GM18511 (cell line): ENCODE results near the gene IFT122.
"Not testable (repeated sequence)": the region's sequence is repeated elsewhere in the genome, so short reads cannot be mapped to it uniquely, and the experiment has no call there.

ENCODE experiments used
- ATAC-seq: cut with Tn5 transposase; IDR thresholded peaks from one replicate; pipeline ENCODE4 v1.9.1; 2021; ENCODE audit warnings: mild to moderate bottlenecking, moderate library complexity; ENCODE audit not compliant: unreplicated experiment

Gene IFT122

DNA sequence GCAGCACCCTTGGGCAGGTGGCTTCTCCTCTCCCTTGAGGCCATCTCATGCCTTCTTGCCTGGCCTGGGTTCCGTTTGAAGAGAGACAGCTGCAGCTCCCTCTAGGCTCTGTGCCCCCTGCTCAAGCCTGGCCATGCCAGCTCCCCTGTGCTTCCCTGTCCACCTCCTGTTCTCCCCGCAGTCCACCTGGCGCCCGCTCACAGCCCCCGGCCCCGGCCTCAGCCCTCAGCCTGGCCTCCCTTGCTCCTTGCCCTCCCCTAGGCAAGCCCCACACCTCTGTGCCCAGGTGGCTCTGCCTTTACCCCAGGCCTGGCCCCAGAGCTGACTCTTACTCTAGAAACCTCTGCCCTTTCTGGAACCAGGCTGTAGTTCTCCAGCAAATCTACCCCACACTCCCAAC is 74.5 kb downstream of the IFT122 start:
- no peak for ATAC-seq

DNA sequence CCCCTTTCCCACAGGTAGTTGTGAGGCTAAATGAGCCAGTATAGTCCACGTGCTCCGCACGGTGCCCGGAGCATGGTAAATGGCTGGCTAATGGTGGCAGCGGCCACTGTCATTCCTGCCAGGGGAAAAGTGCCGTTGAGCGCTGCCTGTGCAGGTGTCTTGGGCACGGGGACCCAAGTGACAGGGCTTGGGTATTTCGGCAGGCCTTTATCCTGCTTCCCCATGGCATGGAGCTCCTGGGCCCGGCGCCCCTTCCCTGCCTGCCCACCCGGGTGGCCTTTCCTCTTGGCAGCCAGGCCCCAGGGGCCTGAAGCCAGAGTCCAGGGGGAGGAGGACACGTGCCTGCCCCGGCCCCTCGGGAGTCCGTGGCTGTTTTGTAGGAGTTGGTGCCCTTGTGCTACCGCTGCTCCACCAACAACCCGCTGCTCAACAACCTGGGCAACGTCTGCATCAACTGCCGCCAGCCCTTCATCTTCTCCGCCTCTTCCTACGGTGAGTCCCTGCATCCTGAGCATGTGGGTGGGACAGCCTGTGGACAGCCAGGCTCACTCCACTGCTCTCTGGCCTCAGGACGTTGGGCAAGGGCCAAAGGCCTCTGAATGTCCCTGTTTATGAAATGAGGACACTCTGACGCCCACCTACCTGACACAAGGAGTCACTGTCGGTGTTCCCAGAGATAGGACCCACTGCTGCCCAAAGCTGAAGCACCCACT is 75.2 kb downstream of the IFT122 start:
- not testable (repeated sequence) for ATAC-seq

DNA sequence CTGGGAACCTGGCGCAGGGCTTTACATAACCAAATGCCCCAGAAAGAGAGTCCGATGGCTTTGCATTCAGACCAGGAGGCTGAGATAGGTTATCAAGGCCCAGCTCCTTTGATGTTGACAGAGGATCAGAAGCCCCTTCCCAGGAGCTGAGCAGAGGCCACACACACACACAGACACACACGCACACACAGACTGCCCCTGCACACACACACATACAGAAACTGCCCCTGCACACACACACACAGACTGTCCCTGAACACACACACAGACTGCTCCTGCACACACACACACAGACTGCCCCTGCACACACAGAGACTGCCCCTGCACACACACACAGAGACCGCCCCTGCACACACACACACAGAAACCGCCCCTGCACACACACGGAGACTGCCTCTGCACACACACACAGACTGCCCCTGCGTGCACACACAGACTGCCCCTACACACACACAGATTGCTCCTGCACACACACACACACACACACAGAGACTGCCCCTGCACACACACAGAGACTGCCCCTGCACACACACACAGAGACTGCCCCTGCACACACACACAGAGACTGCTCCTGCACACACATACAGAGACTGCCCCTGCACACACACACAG is 75.9 kb downstream of the IFT122 start:
- not testable (repeated sequence) for ATAC-seq

DNA sequence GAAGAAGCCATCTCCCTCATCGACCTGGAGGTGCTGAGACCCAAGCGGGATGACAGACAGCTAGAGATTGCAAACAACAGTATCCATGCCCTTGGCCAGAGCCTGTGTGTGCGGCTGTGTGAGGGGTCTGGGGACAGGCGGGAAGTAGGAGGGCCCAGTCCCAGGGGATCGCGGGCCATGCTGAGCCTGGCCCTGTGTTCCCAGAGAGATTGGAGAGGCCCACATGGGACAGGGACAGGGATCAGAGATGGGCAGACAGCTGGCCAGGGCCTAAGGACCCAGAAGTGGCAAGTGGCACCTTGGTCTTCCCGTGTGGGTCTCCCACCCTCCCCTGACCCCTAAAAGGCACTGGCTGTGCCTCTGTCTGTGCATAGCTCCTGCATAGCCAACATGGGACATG is 77.5 kb downstream of the IFT122 start:
- no peak for ATAC-seq

- ATAC-seq: no peak
Observed at GRCh38 chr3:129518038-129518561, 78.1 kb downstream of the IFT122 start.

DNA sequence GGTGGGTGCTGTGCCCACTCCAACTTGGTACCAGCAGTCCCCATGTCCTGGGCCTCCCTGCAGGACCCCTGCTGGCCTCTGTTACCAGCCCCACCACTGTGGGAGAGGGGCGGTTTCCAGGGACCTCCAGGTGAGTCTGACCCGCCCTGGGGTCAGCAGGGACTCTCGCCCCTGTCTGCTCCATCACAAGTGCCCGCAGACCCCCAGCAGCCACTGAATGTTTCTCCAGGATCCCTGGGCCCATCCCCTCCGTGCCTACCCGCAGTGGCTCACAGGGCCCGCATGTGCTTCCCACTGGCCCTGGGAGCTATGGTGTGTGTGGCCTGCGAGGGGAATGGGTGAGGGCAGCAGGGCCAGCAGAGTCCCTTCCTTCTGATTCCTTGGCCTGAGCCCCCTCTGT is 78.6 kb downstream of the IFT122 start:
- no peak for ATAC-seq

DNA sequence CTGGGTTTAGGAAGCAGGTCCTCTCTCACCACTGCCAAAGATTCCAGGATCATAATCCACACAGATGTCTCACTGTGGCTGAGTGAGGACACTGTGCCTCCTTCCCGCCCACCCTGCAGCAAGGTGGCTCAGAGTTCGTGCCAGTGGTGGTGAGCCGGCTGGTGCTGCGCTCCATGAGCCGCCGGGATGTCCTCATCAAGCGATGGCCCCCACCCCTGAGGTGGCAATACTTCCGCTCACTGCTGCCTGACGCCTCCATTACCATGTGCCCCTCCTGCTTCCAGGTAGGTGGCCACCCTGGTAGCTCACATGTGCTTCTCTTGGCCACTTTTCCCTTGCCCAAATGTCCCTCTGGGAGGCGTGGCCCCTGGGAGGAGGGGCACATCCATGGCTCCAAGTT is 79.4 kb downstream of the IFT122 start:
- ATAC-seq: no peak

GRCh38 chr3:129519896-129520715 is 80.1 kb downstream of the IFT122 start:
- ATAC-seq: no peak

DNA sequence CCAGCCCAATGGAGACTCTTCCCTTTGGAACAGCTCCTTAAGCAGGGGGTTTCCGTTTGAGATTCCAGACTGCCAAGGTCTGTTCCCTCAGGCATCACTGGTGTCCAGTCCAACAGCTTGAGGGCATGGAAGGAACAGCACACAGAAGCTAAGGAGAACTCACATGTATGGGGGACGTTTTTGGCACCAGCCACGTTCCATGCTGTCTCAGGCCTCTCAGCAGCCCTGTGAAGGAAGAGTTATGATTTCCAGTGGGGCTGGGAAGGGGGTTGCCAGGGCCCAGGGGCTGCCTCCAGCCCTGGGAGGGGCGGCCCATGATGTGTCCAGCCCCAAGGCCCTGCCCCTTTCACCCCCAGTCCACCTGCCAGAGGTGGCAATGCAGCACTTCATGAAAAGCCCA is 80.9 kb downstream of the IFT122 start:
- no peak for ATAC-seq

DNA sequence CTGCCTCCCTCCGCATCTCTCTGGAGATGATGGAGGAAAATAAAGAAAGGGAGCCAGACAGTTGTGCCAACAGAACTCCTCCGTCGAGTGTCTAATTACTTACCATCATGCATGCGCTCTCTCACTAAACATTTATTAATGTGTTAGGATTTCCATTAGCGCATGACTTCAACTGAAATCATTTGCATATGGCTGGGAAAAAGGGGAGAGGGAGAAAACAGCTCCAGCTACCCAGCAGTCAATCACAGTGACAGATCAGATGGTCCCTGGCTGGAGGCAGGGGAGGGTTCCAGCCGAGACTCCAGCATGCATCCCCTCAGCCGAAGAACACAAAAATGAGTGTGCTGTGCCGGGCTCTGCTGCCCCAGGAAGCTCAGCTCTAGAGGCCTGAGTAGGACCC is 81.6 kb downstream of the IFT122 start:
- ATAC-seq: no peak

DNA sequence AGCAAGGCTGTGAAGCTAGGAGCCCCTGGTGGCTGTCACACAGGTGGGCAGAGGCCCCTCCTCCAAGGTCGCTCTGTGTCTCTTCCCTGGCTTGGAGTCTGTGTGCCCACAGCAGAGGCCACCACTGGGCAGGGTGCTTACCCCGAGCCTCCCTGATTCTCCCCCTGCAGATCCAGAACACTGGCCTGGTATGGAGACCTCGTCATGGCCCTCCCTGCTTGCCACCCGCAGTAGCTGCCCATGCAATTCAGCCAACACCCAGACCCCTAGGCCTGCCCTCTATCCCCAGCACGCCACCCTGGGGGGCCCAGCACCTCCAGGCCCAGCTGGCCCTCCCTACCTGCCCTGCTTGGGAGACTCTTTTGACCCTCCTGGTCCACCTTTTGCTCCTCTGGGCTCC is 82.9 kb downstream of the IFT122 start:
- ATAC-seq: no peak

DNA sequence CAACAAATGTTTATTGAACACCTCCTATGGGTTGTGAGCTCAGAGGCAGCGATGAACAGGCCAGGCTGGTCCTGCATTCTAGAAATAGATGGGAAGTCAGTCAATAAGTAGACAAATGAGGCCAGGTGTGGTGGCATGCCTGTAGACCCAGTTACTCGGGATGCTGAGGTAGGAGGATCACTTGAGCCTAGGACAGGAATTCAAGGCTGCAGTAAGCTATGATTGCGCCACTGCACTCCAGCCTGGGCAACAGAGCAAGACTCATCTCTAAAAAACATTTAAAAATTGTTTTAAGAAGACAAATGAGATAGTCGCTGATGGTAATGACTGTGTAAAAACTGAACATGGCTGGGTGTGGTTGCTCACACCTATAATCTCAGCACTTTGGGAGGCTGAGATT is 84.1 kb downstream of the IFT122 start:
- ATAC-seq: no peak

- ATAC-seq: no peak
Observed at GRCh38 chr3:129525341-129525968, 85.4 kb downstream of the IFT122 start.

DNA sequence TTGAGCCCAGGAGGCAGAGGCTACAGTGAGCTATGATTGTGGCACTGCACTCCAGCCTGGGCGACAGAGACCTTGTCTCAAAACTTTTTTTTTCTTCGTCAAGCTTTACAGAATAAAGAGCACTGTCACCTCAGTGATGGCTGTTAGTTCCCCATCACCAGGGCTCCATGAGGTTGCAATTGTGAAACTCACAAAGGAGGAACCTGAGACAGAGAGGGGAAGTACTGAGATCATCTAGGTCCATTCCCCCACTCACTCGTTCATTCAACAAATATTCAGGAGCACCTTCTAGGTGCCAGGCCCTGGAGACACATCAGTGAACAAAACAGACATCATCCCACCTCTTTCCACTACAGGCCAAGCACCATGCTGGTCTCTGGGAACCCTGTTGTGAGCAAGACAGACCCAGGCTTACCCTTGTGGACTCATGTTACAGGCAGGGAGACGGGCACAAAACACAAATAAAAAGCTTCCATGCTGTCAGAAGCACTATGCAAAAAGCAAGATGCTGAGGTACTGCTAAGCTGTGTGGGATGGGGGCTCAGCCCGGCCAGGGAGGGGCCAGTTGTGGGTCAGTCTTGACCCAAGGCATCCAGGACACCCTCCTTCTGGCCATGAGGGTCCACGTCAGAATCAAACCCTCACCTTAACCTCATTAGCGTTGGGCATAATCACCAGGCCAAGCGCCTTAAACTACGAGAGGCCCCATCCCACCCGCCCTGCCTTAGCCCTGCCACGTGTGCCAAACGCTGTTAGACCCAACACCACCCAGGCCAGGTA is 86.3 kb downstream of the IFT122 start:
- ATAC-seq: peak; percentile 98

DNA sequence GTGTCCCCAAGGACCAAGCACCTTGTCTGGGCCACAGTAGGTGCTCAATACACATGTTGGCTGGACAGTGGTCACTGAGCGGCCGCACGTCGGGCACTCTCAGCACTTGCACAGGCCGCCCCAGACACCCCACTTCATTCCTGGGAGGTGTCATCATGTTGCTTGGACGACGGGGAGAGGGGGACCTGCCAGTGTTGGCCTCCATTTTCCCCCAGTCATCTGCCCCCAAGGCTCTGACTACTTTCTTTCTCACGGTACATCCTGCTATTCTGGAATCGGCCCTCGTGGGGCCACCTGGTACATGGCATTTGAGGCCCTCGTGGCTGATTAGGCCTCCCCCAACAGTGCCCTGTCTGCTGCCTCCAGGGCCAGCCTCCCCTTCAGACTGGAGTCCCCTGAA is 87.2 kb downstream of the IFT122 start:
- no peak for ATAC-seq

DNA sequence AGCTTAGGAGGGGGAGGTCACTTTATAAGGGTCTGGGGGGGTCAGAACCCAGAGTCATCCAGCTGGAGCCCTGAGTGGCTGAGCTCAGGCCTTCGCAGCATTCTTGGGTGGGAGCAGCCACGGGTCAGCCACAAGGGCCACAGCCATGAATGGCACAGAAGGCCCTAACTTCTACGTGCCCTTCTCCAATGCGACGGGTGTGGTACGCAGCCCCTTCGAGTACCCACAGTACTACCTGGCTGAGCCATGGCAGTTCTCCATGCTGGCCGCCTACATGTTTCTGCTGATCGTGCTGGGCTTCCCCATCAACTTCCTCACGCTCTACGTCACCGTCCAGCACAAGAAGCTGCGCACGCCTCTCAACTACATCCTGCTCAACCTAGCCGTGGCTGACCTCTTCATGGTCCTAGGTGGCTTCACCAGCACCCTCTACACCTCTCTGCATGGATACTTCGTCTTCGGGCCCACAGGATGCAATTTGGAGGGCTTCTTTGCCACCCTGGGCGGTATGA is 88.6 kb downstream of the IFT122 start, which contains the start of gene RHO:
TSS of gene RHO (plus strand) at position 51 of the 512 bp plus-strand sequence. CDS start at position 146, 95 bp downstream.
- no peak for ATAC-seq

GRCh38 chr3:129529436-129530210 is 89.6 kb downstream of the IFT122 start:
- no peak for ATAC-seq

DNA sequence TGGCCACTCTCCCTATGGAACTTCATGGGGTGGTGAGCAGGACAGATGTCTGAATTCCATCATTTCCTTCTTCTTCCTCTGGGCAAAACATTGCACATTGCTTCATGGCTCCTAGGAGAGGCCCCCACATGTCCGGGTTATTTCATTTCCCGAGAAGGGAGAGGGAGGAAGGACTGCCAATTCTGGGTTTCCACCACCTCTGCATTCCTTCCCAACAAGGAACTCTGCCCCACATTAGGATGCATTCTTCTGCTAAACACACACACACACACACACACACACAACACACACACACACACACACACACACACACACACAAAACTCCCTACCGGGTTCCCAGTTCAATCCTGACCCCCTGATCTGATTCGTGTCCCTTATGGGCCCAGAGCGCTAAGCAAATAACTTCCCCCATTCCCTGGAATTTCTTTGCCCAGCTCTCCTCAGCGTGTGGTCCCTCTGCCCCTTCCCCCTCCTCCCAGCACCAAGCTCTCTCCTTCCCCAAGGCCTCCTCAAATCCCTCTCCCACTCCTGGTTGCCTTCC is 90.3 kb downstream of the IFT122 start:
- ATAC-seq: no peak

DNA sequence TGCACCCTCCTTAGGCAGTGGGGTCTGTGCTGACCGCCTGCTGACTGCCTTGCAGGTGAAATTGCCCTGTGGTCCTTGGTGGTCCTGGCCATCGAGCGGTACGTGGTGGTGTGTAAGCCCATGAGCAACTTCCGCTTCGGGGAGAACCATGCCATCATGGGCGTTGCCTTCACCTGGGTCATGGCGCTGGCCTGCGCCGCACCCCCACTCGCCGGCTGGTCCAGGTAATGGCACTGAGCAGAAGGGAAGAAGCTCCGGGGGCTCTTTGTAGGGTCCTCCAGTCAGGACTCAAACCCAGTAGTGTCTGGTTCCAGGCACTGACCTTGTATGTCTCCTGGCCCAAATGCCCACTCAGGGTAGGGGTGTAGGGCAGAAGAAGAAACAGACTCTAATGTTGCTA is 90.8 kb downstream of the IFT122 start:
- ATAC-seq: no peak
